Common myeloid progenitor, CD34-positive (primary cell): ENCODE measurements around the gene RPS19BP1.

ENCODE experiments used
- CTCF ChIA-PET: fragments of 350-600 bp; sonication (Branson Sonifier 250); formaldehyde crosslinking; loops from one replicate; lab custom pipeline; 2021; ENCODE audit warnings: antibody characterized with exemption; lab: Charles Lee
- POLR2A ChIA-PET: fragments of 350-600 bp; sonication (Branson Sonifier 250); formaldehyde crosslinking; loops from one replicate; lab custom pipeline; 2021; ENCODE audit warnings: antibody characterized with exemption; lab: Charles Lee
- DNase-seq, 3 donors: peaks; one replicate each; pipeline versions ENCODE4 v3.0.0 to v3.0.0-alpha.2; 2013
- H3K27ac ChIP-seq, 2 experiments: 1 replicate in 1 of 2; 2 replicates in 1 of 2; pipeline ENCODE4 v1.7.0; 2013; ENCODE audit warnings: inconsistent platforms in 2 of 2, low read length in 2 of 2, mild to moderate bottlenecking in 2 of 2, low read depth in 1 of 2, moderate library complexity in 1 of 2; ENCODE audit not compliant: severe bottlenecking in 2 of 2, insufficient read depth in 1 of 2, poor library complexity in 1 of 2
- H3K27me3 ChIP-seq, 5 experiments: replicated peaks in 2 of 5; 1 replicate in 3 of 5; 2 replicates in 2 of 5; pipeline versions ENCODE4 v1.6.1 to v1.7.0; 2013; ENCODE audit warnings: low read length in 4 of 5, mild to moderate bottlenecking in 2 of 5, moderate library complexity in 2 of 5, inconsistent platforms in 1 of 5; ENCODE audit not compliant: insufficient read depth in 5 of 5, control insufficient read depth in 4 of 5
- H3K36me3 ChIP-seq, 4 experiments: 1 replicate in 2 of 4; 2 replicates in 2 of 4; pipeline versions ENCODE4 v1.6.1 to v1.7.0; 2013; ENCODE audit warnings: low read length in 3 of 4, control low read depth in 1 of 4, mild to moderate bottlenecking in 1 of 4; ENCODE audit not compliant: control insufficient read depth in 4 of 4, insufficient read depth in 4 of 4
- H3K4me1 ChIP-seq, 4 experiments: 1 replicate in 3 of 4; 2 replicates in 1 of 4; pipeline versions ENCODE4 v1.6.1 to v1.7.1; 2013; ENCODE audit warnings: low read length in 3 of 4, mild to moderate bottlenecking in 3 of 4, control low read depth in 1 of 4, inconsistent platforms in 1 of 4, moderate library complexity in 1 of 4; ENCODE audit not compliant: control insufficient read depth in 4 of 4, insufficient read depth in 4 of 4; ENCODE audit errors: control extremely low read depth in 1 of 4
- H3K4me3 ChIP-seq, 7 experiments: 1 replicate in 4 of 7; 2 replicates in 3 of 7; pipeline versions ENCODE4 v1.5.1 to v1.7.0; 2013; ENCODE audit warnings: mild to moderate bottlenecking in 7 of 7, low read length in 6 of 7, moderate library complexity in 6 of 7, inconsistent platforms in 2 of 7, low read depth in 2 of 7, control low read depth in 1 of 7; ENCODE audit not compliant: insufficient read depth in 4 of 7, control insufficient read depth in 1 of 7; ENCODE audit errors: extremely low read depth in 1 of 7
- H3K9me3 ChIP-seq, 5 experiments: 1 replicate in 4 of 5; 2 replicates in 1 of 5; pipeline versions ENCODE4 v1.6.1 to v1.7.1; 2013; ENCODE audit warnings: low read length in 4 of 5, mild to moderate bottlenecking in 2 of 5, inconsistent platforms in 1 of 5, low read depth in 1 of 5, moderate library complexity in 1 of 5; ENCODE audit not compliant: control insufficient read depth in 4 of 5, insufficient read depth in 2 of 5; ENCODE audit errors: control extremely low read depth in 1 of 5
- WGBS: methylation state at CpG from one replicate; pipeline ENCODE4 v1.1.5; 2013; ENCODE audit not compliant: insufficient coverage; 5-methylcytosine and 5-hydroxymethylcytosine counted together

The RPS19BP1 gene

GRCh38 chr22:39501644-39502108 lies 30.9 kb downstream of the RPS19BP1 start:
- CTCF ChIA-PET: interaction anchor here (0.6 to 2.2 kb wide), 14 partner anchors 8 to 534 kb away, joined by 3 to 11 read pairs (median 4); no protein-coding TSS in a partner anchor
- Histone ChIP-seq H3K27ac (peak overlapping the region in 1 of 2 experiments; percentile 66), H3K9me3 (no peaks in the 10 kb centered on the region), H3K27me3 (no peaks in the 10 kb centered on the region), H3K4me1 (peaks cover 12 to 20% (median 18%) of the 10 kb centered on the region in 4 experiments), H3K36me3 (peaks cover 6 to 31% (median 23%) of the 10 kb centered on the region in 4 experiments), H3K4me3 (peak overlapping the region; percentile 55 to 95 (median 86))
- POLR2A ChIA-PET: interaction anchor here (0.6 to 1.5 kb wide), 6 partner anchors 12 to 182 kb away, joined by 3 to 12 read pairs (median 3); partner anchors contain the start of genes ATF4 and RPL3
- 52% methylated on average over 11 of the region's 13 CpGs for WGBS
- peak in 1 of 3 donors; percentile 16 for DNase-seq

GRCh38 chr22:39500101-39500500 lies 32.4 kb downstream of the RPS19BP1 start:
- peaks cover 2 to 15% (median 10%) of the 10 kb centered on the region in 4 experiments for H3K36me3 ChIP-seq
- 98% methylated on average over 4 of the region's 6 CpGs for WGBS
- no peak for DNase-seq
- H3K9me3 ChIP-seq: no peaks in the 10 kb centered on the region
- H3K27me3 ChIP-seq: no peaks in the 10 kb centered on the region
- POLR2A ChIA-PET: no interaction called here
- peaks cover 12 to 28% (median 26%) of the 10 kb centered on the region in 4 experiments for H3K4me1 ChIP-seq
- H3K4me3 ChIP-seq: no peak overlapping the region
- CTCF ChIA-PET: interaction anchor here (0.6 to 13.7 kb wide), 6 partner anchors 10 to 30 kb away, joined by 3 to 254 read pairs (median 8); partner anchors contain the start of gene RPS19BP1
- no peak overlapping the region for H3K27ac ChIP-seq

GRCh38 chr22:39498802-39499201 lies 33.7 kb downstream of the RPS19BP1 start:
- Histone ChIP-seq H3K4me1 (peaks cover 12 to 32% (median 26%) of the 10 kb centered on the region in 4 experiments), H3K9me3 (no peaks in the 10 kb centered on the region), H3K27me3 (no peaks in the 10 kb centered on the region), H3K4me3 (no peak overlapping the region), H3K27ac (no peak overlapping the region), H3K36me3 (peaks cover 0 to 3% (median under 1%) of the 10 kb centered on the region in 4 experiments)
- ChIA-PET CTCF (interaction anchor here (1.1 to 13.7 kb wide), 3 partner anchors 9 to 29 kb away, joined by 3 to 254 read pairs (median 243); partner anchors contain the start of gene RPS19BP1), POLR2A (interaction anchor here (0.6 to 1.0 kb wide), 2 partner anchors 21 to 371 kb away, joined by 3 read pairs; no protein-coding TSS in a partner anchor)
- 100% methylated on average over 1 of the region's 3 CpGs for WGBS
- no peak for DNase-seq

- 83% methylated on average over 1 of the region's 2 CpGs for WGBS
- DNase-seq: no peak
- CTCF ChIA-PET: interaction anchor here (1.1 to 13.7 kb wide), 3 partner anchors 8 to 29 kb away, joined by 3 to 254 read pairs (median 243); partner anchors contain the start of gene RPS19BP1
- POLR2A ChIA-PET: interaction anchor here (0.6 to 1.0 kb wide), 2 partner anchors 21 to 371 kb away, joined by 3 read pairs; no protein-coding TSS in a partner anchor
- no peak overlapping the region for H3K27ac ChIP-seq
- H3K4me1 ChIP-seq: peaks cover 8 to 28% (median 22%) of the 10 kb centered on the region in 4 experiments
- no peaks in the 10 kb centered on the region for H3K27me3 ChIP-seq
- H3K36me3 ChIP-seq: no peaks in the 10 kb centered on the region
- no peaks in the 10 kb centered on the region for H3K9me3 ChIP-seq
- H3K4me3 ChIP-seq: no peak overlapping the region
Observed at GRCh38 chr22:39498368-39498767, 34.2 kb downstream of the RPS19BP1 start.

- Histone ChIP-seq H3K4me3 (no peak overlapping the region), H3K36me3 (peaks cover 0 to under 1% (median 0%) of the 10 kb centered on the region in 4 experiments), H3K27ac (no peak overlapping the region), H3K4me1 (peaks cover 0 to 22% (median 14%) of the 10 kb centered on the region in 4 experiments), H3K27me3 (no peaks in the 10 kb centered on the region), H3K9me3 (no peaks in the 10 kb centered on the region)
- no peak for DNase-seq
- WGBS: 99% methylated on average over 5 of the region's 8 CpGs
- POLR2A ChIA-PET: interaction anchor here (0.7 kb wide), 2 partner anchors 24 to 33 kb away, joined by 3 to 8 read pairs; no protein-coding TSS in a partner anchor
- CTCF ChIA-PET: interaction anchor here (0.7 to 13.7 kb wide), 5 partner anchors 10 to 30 kb away, joined by 3 to 254 read pairs (median 9); partner anchors contain the start of genes ATF4 and RPS19BP1
Observed at GRCh38 chr22:39497429-39497828, 35.1 kb downstream of the RPS19BP1 start.

- H3K36me3 ChIP-seq: peaks cover 0 to 4% (median 0%) of the 10 kb centered on the region in 4 experiments
- H3K27ac ChIP-seq: no peak overlapping the region
- ChIA-PET POLR2A (interaction anchor here (0.6 to 1.3 kb wide), 5 partner anchors 8 to 106 kb away, joined by 3 to 6 read pairs (median 3); partner anchors contain the start of gene ATF4), CTCF (interaction anchor here (0.6 to 13.7 kb wide), 17 partner anchors 9 to 543 kb away, joined by 3 to 254 read pairs (median 4); partner anchors contain the start of genes ATF4 and RPS19BP1)
- WGBS: 40% methylated on average over 12 of the region's 13 CpGs
- peak; percentile 65 to 85 (median 81) for DNase-seq
- H3K4me1 ChIP-seq: peaks cover 0 to 16% (median 9%) of the 10 kb centered on the region in 4 experiments
- H3K9me3 ChIP-seq: no peaks in the 10 kb centered on the region
- H3K27me3 ChIP-seq: no peaks in the 10 kb centered on the region
- no peak overlapping the region for H3K4me3 ChIP-seq
Observed at GRCh38 chr22:39496131-39496838, 36.3 kb downstream of the RPS19BP1 start.
